Activated T-helper 9 cell treated with anti-CD3 and anti-CD28 coated beads, Interleukin-2, amount 50 U/mL, for 16 hours (primary cell): ENCODE measurements around the gene ZBTB32.
A peak's percentile ranks its signal among the peaks of the same experiment; 100 is the strongest.

ENCODE experiments used
- DNase-seq: peaks from one replicate; pipeline ENCODE4 v3.0.0-alpha.2; 2020; ENCODE audit warnings: low read depth

ZBTB32 gene

DNA sequence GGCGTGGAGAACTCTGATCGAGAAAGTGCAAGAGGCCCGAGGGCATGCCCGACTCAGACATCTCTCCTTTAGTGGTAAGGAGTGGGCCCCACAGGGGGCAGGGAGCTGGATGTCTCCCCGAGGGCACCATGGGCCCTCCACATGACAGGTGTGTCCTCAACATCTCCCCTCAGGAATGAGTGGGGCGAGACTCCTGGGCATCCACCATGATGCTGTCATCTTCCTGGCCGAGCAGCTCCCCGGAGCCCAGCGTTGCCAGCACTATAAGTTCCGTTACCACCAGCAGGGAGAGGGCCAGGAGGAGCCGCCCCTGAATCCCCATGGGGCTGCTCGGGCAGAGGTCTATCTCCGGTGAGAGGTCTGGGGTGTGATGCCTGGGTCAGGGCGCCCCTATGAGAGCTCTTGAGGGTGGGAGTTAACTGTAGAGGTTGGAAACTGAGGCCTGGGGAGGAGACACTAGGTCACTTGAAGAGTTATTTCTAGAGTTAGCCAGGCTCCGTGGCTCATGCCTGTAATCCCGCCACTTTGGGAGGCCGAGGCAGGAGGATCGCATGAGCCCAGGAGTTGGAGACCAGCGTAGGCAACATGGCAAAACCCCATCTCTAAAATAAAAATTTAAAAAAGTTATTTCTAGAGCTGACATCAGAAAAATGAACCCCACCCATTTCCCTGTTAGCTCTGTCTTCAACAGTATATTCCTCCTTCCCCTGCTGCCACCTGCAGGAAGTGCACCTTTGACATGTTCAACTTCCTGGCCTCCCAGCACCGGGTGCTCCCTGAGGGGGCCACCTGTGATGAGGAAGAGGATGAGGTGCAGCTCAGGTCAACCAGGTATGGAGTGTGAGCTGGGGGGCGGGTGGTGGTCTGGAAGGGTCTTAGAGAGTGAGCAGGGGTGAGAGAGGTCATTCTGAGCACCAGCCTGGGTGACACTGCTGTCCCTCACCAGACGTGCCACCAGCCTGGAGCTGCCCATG, 32.8 kb downstream of the ZBTB32 start:
- no peak for DNase-seq

DNA sequence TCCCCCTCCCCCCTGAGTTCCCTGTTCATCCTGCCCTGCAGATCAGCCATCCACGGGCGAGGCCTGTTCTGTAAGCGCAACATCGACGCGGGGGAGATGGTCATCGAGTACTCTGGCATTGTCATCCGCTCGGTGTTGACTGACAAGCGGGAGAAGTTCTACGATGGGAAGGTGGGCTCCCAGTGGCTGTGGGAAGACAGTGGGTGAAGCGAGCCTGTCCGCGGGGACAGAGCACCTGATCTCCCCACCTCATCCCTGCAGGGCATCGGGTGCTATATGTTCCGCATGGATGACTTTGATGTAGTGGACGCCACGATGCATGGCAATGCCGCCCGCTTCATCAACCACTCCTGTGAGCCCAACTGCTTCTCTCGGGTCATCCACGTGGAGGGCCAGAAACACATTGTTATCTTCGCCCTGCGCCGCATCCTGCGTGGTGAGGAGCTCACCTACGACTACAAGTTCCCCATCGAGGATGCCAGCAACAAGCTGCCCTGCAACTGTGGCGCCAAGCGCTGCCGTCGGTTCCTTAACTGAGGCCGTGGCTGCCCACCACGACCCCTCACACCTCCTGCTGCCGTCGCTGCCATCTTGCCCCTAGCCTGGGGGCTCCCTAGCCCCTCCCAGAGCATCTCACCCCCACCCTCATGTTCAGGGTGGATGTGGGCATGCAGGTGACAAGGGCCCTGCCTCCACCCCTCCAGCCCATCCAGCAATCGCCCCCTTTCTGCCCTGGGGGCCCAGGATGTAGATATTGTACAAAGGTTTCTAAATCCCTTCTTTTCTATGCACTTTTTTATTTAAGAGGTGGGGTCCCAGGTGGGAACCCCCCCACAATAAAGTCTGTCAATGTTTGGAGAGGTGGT, 33.9 kb downstream of the ZBTB32 start:
- no peak for DNase-seq

DNA sequence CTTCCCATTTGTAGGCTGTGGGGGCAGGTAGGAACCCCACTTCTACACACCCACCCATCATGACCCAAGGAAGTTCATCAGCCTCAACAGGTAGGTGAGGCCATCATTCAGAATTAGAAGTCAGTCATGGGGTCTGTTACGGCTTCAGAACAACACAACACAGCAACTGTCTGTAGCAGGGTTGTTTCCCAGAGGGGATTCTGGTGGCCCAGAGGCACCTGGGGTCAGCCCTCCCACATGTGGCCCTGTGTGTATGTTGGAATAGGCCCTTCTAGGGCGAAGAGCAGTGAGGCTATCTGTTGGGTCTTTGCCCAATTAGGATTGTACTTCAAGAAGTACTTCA, 34.5 kb downstream of the ZBTB32 start:
- DNase-seq: no peak

DNA sequence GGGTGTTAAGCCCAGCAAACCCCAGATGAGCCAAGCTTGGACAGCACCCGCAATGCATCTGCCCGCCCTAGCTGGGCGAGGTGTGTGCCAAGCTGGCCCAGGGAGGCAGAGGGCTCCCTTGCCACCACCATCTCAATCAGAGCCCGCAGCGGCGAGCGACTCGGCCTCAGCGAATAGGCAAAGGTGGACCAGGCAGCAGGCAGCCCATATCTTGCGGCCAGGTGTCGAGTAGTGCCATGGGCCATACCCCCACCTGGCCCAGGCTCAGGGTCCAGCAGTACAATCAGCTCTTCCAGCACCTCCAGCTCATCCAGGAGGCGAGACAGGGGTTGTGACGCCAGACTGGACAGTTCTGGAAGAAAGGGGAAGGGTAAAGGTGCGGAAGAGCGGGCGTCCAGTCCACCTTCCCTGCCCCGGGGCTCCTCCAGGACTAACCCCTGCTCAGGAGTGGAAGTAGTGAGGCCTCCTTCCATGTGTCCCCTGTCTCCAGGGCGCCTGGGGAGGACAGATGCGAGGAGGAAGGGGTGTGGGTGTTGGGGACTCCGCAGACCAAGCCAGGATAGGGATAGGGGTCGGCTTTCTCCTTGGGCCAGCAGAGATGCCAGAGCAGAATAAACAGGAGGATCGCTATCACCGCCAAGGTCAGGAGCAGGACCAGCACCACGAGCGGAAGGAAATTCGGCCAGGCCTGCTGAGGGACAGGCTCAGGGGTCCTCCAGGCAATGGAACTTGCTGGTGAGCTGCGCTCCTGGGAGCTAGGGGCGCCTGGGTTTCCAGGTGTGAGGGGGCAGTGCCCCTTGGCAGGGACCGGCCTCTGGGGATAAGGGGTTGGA, 35.1 kb downstream of the ZBTB32 start:
- no peak for DNase-seq

DNA sequence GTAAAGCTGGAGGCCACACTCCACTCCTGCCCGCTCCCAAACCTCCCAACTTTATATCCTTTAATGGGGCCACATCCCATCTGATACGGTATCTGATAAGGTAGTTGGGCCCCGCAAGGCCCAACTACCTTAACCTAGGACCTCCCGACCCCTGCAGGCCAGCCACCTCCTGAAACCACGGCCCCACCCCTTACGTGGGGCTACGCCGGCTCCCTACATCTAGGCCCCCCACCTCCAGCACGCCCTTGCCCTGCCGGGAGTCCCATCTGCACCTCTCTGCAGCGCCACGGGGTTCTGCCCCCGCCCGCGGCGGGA, 35.7 kb downstream of the ZBTB32 start:
- no peak for DNase-seq

DNA sequence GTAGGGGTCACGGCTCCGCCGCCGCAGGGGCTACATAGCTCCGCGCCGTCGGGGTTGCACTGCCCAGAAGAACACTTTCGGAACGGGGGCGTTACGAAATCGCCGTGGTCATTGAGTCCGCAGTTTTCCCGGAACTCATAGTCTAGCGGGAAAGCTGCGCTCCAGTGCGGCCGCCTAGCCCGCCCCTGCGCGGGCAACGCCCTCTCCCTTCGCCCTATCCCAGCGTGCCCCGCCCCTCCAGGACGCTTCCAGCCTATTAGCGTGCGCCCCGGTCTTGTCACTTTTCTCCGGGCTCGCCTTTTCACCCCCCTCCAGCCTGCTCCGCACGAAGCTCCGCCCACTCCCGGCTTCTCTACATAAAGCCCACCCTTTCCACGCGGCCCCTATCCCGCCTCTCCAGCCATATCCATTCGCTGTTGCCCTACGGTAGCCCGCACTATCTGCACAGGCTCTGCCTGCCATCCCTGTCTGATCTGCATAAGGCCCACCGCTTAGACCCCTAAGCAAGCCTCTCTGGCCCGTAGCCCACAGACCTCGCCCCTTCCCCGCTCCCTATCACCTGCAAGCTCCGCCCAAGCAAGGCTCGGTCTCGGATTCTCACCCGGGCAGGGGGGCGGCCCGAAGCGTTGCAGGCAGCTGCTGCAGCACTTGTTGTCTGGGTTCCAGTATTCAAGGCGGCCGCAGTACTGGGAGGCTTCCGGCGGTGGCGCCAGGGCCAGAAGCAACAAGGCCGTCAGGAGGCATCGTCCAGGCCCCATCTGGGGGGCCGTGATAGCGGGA, 36.3 kb downstream of the ZBTB32 start:
- peak; percentile 92 for DNase-seq

DNA sequence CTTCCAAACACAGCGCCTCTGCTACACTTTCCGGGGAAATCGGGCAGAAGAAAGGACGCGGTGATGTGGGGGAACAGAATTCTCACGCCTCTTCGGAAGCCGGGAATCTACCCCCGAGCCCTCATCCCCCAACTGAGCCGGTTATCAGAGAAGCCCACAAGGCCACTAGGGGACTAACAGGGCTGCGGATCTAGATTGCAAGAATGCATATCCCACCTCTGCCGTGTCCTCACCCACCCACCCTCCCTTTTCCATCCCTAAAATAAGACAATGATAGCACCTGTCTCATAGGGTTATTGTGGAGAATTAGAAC, 36.8 kb downstream of the ZBTB32 start:
- DNase-seq: no peak

DNA sequence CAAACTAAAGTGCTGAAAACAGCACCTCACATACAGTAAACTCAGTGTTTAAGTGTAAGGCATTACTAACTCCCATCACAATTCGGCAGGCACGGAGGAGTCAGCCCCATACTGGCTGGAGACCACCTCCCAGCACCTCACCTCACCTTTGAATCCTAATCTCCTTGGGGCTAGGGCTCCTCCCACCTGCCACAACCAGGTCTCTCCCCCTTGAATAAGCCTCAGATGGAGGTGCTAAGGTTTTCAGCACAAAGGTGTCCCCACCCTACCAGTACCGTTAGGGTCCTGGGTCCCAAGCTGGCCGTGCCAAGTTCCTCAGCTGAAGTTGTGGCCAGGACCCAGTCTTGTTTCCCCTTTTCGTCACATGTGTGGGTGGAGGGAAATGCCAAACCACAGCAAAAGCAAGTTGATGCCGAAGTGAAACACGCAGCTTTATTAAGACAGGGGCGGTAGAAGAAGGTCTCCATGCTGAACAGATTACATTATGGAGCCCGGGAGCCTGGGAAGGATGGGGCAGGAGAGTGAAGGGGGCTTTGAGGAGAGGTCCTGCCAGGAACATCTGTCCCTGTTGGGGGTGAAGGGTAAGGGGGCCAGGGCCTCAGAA, 37.9 kb downstream of the ZBTB32 start, which contains the start of gene IGFLR1:
TSS of gene IGFLR1 (minus strand) at position 332 of the 604 bp plus-strand sequence. CDS start 1,272 bp downstream, outside the sequence.
- peak; percentile 59 for DNase-seq

DNA sequence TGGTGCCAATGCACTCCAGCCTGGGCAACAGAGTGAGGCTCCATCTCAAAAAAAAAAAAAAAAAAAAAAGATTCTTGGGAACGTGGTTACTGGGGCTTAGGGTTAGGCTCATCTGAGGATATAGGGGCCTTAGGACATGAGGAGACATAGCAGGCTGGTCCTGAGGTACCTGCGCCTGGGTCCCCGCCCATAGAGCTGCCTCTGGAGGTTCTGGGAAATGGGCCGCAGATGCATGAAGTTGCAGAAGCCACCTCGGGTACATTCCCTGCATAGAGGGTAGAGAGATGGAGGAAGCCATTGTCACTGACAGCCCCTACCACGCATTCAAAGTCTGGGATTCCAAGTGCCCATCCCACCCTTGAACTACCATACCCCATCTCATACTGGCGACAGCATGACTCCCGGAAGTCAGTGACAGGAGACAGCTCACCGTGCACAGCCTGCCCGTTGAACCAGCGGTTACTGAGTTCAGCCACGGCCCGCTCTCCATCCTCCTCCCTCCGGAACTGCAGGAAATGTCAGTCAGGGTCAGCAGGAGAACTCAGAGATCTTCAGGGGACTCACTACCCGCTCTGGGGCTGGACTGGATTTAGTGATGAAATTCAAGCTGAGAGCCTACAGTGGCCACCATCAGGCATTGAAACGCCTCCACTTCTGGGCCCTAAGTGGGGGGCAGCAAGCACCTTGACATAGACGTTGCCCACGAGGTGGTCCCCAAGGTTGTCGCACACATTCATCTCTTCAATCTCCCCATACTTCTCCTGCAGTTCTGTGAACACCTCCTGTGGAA, 39.5 kb downstream of the ZBTB32 start:
- no peak for DNase-seq

DNA sequence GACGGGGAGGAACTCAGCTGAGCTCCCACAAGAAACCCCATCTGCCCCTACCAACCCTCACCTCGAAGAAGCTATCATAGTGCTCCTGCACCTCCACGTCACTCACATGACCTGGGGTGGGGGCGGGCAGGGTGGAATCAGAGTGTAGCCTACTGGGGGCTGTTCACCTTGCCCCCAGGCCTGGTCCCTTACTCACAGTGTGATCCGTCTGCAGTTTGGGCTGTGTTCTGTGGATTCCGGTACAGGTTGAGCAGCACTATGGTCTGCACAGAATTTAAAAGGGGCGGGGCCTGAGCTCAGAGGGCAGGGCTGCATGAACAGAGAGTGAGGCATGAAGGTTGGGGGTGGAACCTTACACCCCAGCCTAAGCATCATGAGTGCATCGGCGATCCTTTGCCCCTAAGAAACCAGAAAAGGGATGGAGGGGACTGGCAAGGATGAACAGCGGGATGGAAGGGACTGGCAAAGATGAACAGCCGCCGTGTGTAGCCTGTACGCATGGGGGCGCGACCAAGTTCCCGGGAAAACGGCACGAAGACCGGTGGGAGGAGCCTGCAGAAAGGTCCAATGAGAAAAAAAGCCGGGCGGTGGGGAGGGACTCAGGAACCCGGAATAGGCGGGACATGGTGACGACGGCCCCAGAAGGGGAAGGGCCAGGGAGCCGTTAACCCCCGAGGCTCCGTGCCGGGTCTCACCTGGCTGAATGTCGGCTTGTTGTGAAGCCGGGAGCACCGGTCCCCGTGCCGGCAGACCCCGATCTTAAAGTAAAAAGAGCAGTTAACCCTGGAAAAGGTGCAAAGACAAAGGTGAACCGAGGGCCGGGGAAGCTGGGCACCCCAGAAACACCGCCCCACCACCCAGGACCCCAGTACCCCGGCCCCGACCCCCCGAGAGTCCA, 40.3 kb downstream of the ZBTB32 start:
- DNase-seq: peak; percentile 88

DNA sequence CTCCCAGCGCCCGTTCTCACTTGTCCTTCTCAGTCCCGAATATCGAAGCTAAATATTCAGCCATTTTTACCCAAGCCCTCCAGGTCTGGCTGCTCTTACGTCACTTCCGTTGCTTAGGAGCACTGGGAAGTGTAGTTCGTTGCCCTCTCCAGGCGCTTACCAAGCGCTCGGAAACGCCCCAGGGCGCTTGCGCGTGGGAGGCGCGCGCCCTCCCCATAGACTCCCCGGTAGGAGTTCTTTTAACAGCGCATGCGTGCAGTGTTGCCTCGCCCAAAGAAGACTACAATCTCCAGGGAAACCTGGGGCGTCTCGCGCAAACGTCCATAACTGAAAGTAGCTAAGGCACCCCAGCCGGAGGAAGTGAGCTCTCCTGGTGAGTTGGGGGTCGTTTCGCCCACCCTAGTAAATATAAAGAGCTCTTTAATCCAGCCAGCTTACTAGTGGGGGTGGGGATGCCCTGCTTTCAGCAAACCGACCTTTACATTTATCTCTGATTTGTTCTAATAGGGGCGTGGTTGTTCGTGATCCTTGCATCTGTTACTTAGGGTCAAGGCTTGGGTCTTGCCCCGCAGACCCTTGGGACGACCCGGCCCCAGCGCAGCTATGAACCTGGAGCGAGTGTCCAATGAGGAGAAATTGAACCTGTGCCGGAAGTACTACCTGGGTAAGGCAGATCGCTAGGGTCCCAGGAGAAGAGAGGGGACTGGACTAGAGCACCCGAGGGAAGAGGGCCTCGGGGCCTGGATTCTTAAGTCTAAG, 41.1 kb downstream of the ZBTB32 start, which contains the start of the genes PSENEN and U2AF1L4:
TSS of gene PSENEN (plus strand) at position 324 of the 759 bp plus-strand sequence. CDS start at position 604, 280 bp downstream.
TSS of gene U2AF1L4 (minus strand) at position 91 of the 759 bp plus-strand sequence. CDS start at position 64, 27 bp downstream.
- DNase-seq: peak; percentile 95

DNA sequence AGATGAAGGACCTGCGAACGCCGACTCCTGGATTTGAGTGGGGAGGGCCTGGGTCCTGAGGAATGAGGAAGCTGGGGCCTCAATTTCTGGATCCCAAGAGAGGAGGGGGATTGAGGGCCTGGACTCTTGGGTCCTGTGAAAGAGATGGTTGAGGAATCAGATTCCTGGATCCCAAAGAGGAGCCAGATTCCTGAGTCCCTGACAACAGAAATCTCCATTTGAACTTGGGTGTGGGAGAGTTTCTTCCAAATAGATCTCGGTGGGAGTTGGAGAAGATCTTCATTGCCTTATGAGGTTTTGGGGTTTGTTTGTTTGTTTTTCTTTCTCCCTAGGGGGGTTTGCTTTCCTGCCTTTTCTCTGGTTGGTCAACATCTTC, 41.7 kb downstream of the ZBTB32 start:
- DNase-seq: no peak

DNA sequence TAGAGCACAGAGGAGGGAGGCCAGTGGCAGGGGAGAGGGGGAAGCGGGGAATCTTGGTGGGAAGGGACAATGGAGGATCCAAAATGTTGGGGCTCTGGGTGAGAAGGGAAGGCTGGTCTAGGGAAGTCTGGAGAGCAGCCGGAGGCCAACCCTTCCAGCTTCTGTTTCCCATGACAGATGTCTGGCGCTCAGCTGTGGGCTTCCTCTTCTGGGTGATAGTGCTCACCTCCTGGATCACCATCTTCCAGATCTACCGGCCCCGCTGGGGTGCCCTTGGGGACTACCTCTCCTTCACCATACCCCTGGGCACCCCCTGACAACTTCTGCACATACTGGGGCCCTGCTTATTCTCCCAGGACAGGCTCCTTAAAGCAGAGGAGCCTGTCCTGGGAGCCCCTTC, 42.2 kb downstream of the ZBTB32 start:
- DNase-seq: no peak

DNA sequence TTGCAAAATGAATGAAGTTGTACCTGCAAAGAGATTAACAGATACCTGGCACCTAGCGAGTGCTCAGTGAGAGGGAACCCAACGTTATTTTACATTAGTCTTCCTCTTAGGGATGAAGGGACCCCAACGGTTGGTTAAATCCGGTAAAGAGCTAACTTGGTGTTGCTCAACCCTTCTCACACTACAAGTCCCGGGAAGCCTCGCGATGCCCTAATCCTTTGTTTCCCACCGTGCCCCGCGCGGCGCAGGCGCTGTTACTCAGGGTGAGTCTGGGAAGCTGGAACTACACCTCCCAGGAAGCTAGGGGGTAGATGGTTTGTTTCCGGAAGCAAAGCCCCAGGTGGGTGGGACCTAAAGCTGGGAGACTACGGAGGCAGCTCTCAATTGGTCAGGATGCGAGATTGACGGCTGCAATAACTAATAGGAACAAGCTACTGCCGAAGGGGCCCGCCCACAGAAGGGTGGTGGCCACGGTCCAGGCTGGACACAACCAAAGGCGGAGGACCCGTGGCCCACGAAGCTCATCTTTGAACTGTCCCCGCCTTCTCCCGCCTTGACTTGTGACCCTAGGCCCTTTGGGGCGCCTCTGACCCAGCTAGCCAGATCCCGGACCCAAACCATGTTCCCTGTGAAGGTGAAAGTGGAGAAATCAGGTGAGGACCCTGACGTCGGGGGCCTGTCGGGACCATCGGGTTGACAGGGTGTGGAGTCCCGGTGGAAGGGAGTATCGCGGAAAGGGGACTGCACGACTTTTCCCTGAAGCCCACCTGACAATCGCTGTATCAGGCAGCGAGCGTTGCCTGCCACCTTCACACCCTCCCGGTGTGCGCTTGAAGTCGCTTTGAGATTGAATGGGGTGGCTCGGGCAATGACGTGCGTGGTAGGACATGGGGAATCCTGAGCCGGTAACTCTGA, 44.0 kb downstream of the ZBTB32 start, which contains the start of gene LIN37:
TSS of gene LIN37 (plus strand) at position 471 of the 915 bp plus-strand sequence. CDS start at position 620, 149 bp downstream.
- DNase-seq: peak; percentile 98

DNA sequence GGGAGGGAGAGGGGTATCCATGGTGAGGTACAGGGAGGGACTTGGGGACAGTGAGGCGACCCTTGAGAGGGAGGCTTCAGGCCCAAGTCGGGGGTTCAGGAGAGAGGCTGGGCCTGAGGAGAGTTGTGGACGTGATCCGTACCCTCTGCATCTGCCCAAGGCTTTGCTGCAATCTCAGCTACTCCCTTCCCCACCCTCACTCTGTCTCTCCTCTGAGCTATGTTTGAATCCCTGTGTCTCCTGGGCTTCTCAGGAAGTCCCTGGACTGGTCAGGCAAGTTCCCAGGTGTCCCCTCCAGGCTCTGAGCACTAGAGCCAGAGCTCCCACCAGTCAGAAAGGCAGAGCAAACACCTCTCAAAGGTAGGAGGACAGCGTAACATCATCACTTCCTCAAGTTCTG, 45.8 kb downstream of the ZBTB32 start:
- no peak for DNase-seq

DNA sequence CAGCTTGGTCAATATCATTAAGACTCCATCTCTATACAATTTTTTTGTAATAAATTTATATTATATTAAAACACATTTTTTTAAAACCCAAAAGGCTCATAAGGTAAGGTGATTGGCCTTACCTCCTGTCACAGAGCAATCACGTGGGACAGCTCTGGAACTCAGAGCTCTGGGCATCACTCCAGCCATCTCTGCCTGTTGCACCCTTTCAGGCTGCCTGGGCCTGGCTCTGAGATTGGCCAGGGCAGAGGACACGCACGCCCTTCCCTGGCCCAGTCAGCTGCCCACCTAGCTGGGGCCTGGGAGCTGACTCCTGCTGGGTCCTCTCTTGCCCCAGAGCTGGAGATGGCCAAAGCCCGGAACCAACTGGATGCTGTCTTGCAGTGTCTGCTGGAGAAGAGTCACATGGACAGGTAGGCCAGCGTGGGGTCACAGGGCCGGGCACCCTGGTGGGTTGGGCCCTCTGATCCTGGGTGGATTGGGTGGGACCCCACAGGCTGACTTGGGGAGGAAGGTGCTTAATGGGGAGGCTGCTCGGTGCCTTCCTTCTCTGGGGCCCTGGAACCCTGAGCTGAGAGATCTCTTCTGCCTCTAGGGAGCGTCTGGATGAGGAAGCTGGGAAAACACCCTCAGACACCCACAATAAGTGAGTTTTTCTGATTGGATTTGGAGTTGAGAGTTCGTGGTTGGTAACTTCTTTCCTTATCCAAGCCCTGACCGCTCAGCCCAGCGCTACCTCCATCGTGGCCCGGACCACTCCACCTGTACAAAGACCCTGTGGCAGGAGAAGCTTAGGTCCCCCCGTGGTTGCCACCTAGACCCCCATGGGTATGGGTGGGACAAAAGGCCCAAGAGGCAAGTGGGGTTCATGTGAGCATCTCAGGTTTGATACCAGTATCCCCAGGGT, 47.7 kb downstream of the ZBTB32 start:
- no peak for DNase-seq
